K562 (cell line): Measurements from ENCODE around the gene GCN1. TPM values are rescaled to one million over a fixed set of nuclear protein-coding genes. Genes with fewer than 3 reads are reported as not detected.

Experiments used
- ATAC-seq: fragments of 200-7000 bp; cut with Tn5 transposase; 3 replicates; pipeline ENCODE4 v1.9.1; 2020; ENCODE audit warnings: moderate library complexity
- BruUV-seq: library from RNA; stranded (reverse); fragments of 400-500 nt; replicated peaks from 2 replicates; lab custom pipeline; 2021; lab: Mats Ljungman, UMichigan
- CTCF ChIA-PET: fragments of 300-600 bp; formaldehyde crosslinking; extraction: SDS; loops from one replicate; lab custom pipeline; 2021; ENCODE audit warnings: low intra/inter-chr PET ratio; lab: Yijun Ruan, JAX
- POLR2A ChIA-PET: fragments of 300-600, 350-650 bp; sonication (Branson Sonifier 250); formaldehyde crosslinking; extraction: SDS; loops from one replicate; lab custom pipeline; 2021; ENCODE audit warnings: antibody characterized with exemption, inconsistent platforms; lab: Yijun Ruan, JAX
- DNase-seq, 4 experiments: peaks; one replicate each; pipeline versions ENCODE4 v3.0.0 to v3.0.0-alpha.2; 2011 to 2018; ENCODE audit warnings: low spot score in 3 of 4, mixed read lengths in 3 of 4; ENCODE audit errors: extremely low read depth in 1 of 4
- FAIRE-seq: peaks from 2 replicates; lab custom pipeline; 2011; peaks lifted over from hg19 to GRCh38; lab: Jason Lieb, UNC
- H2AFZ ChIP-seq: 2 replicates; pipeline ENCODE4 v1.6.0; 2011; ENCODE audit warnings: low read depth, low read length, control low read depth, inconsistent platforms
- H3K27ac ChIP-seq: fragments of 200-600 bp; 3 replicates; pipeline ENCODE4 v1.8.0; 2011; ENCODE audit warnings: low read depth, mild to moderate bottlenecking, control low read depth, inconsistent platforms, low read length, moderate library complexity, mixed read lengths; ENCODE audit errors: extremely low read depth
- H3K27me3 ChIP-seq, 2 experiments: fragments of 300-600 bp in 1 of 2; 2 replicates in 1 of 2; 3 replicates in 1 of 2; pipeline versions ENCODE4 v1.6.0 to v1.8.0; 2011; ENCODE audit warnings: inconsistent platforms in 2 of 2, low read length in 2 of 2, mild to moderate bottlenecking in 1 of 2, mixed read lengths in 1 of 2, moderate library complexity in 1 of 2; ENCODE audit not compliant: control insufficient read depth in 2 of 2, insufficient read depth in 2 of 2
- H3K36me3 ChIP-seq: fragments of 300-600 bp; 3 replicates; pipeline ENCODE4 v1.8.0; 2011; ENCODE audit warnings: mild to moderate bottlenecking, low read length, inconsistent platforms; ENCODE audit not compliant: control insufficient read depth, insufficient read depth
- H3K4me1 ChIP-seq, 2 experiments: fragments of 200-600 bp in 1 of 2; replicated peaks in 1 of 2; 2 replicates in 1 of 2; 3 replicates in 1 of 2; pipeline versions ENCODE4 v1.5.1 to v1.8.0; 2011; ENCODE audit warnings: inconsistent platforms in 2 of 2, low read length in 2 of 2, mild to moderate bottlenecking in 1 of 2, mixed read lengths in 1 of 2, moderate library complexity in 1 of 2; ENCODE audit not compliant: control insufficient read depth in 2 of 2, insufficient read depth in 2 of 2
- H3K4me2 ChIP-seq: 2 replicates; pipeline ENCODE4 v1.6.1; 2011; ENCODE audit warnings: low read length, control low read depth, inconsistent platforms, mixed read lengths; ENCODE audit not compliant: insufficient read depth
- H3K4me3 ChIP-seq: fragments of 200-600 bp; sonication (generic), shearing (Covaris generic); 2 replicates; pipeline ENCODE4 v1.5.1; 2016; ENCODE audit warnings: control low read depth, inconsistent platforms
- H3K79me2 ChIP-seq: fragments of 200-600 bp; 3 replicates; pipeline ENCODE4 v1.8.0; 2011; ENCODE audit warnings: low read length, inconsistent platforms; ENCODE audit not compliant: control insufficient read depth, insufficient read depth
- H3K9ac ChIP-seq, 2 experiments: 2 replicates each; pipeline versions ENCODE4 v1.6.0 to v1.6.1; 2011; ENCODE audit warnings: low read depth in 2 of 2, low read length in 2 of 2, control low read depth in 1 of 2, inconsistent platforms in 1 of 2, mild to moderate bottlenecking in 1 of 2, mixed read lengths in 1 of 2; ENCODE audit not compliant: insufficient read depth in 1 of 2
- H3K9me1 ChIP-seq: one replicate; pipeline ENCODE4 v1.6.0; 2011; ENCODE audit warnings: inconsistent platforms, mild to moderate bottlenecking, low read length, moderate library complexity; ENCODE audit not compliant: control insufficient read depth, insufficient read depth
- H3K9me3 ChIP-seq: replicated peaks from 2 replicates; pipeline ENCODE4 v1.5.1; 2011; ENCODE audit warnings: low read depth, low read length, inconsistent platforms; ENCODE audit not compliant: control insufficient read depth, insufficient read depth
- H4K20me1 ChIP-seq: replicated peaks from 2 replicates; pipeline ENCODE4 v1.6.1; 2011; ENCODE audit warnings: low read length, inconsistent platforms, mixed read lengths; ENCODE audit not compliant: control insufficient read depth, insufficient read depth
- CBFA2T3 ChIP-seq: fragments of 450-650 bp; IDR thresholded peaks from 2 replicates; pipeline ENCODE4 v1.6.1; 2017
- MTA3 ChIP-seq: fragments of 450-650 bp; formaldehyde crosslinking; IDR thresholded peaks from 2 replicates; pipeline ENCODE4 v1.6.1; 2017; ENCODE audit warnings: mild to moderate bottlenecking, borderline replicate concordance
- SMARCC2 ChIP-seq: fragments of 450-650 bp; IDR thresholded peaks from 2 replicates; pipeline ENCODE4 v1.6.1; 2017; ENCODE audit warnings: antibody characterized with exemption, moderate library complexity, mild to moderate bottlenecking, low read depth
- ZKSCAN3 ChIP-seq: fragments of 250-450 bp; sonication (Bioruptor Pico); IDR thresholded peaks from 2 replicates; pipeline ENCODE4 v1.4.0; 2020
- WGBS: fragments of 100-300 bp; shearing (Covaris generic); methylation state at CpG from one replicate; pipeline ENCODE4 v1.1.6; 2016; ENCODE audit warnings: low coverage, mixed read lengths; ENCODE audit not compliant: insufficient coverage; ENCODE audit errors: missing lambda C conversion rate; 5-methylcytosine and 5-hydroxymethylcytosine counted together
- in situ Hi-C: fragments of 300-500 bp; cut with MboI; formaldehyde crosslinking; loops from 4 replicates; pipeline ENCODE4 v1.15.0; 2018; ENCODE audit warnings: inconsistent platforms, mixed read lengths
- intact Hi-C: fragments of 100-400 bp; cut with micrococcal nuclease; formaldehyde crosslinking; loops from 2 replicates; pipeline ENCODE4 v1.14.2; 2022
- polyA plus RNA-seq, 8 experiments: library from polyadenylated mRNA; depleted of rRNA in 4 of 8; stranded (reverse) in 5 of 8; unstranded in 3 of 8; fragments of >200 nt; fragmentation: Nextera tagmentation in 2 of 8; fragmentation: Illumina TruSeq in 1 of 8; extraction: Ambion mirVana in 2 of 8; extraction: Trizol in 1 of 8; gene quantifications; 2 replicates each; pipeline versions ENCODE4 v1.2.1 to v1.2.3, GENCODE V29; 2011 to 2014; ENCODE audit warnings: inconsistent platforms in 1 of 8, missing spikeins in 1 of 8
- total RNA-seq, 7 experiments: library from RNA; depleted of rRNA in 6 of 7; stranded (reverse); fragments of >200 nt in 6 of 7; fragmentation: Illumina TruSeq in 2 of 7; extraction: Trizol in 2 of 7; gene quantifications; 2 replicates each; pipeline versions ENCODE4 v1.2.1 to v1.2.3, GENCODE V29; 2011 to 2021; ENCODE audit warnings: low replicate concordance in 1 of 7

GCN1 gene
- total and polyA plus RNA-seq, 9 of the 15 experiments (the other 6 are each of a cell fraction or from before 2014, with no cell fraction given): 11.9 to 190 (median 51.7) TPM

DNA sequence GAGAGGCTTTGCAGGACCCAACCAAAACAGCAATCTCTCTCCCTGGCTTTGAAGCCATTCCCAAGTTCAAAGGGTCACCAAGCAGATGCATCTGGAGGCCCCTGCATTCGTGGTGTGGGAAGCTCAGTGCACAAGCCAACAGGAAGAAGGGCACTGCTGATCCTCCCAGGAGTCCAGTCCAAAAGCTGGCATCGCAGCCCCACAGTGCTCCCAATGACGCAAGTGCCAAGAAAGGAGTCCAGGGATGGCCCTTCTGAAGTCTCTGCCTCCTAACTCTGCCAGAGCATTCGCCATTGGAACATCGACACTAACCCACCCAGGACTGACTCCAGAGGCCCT lies 45.9 kb upstream of the GCN1 start:
- no peak overlapping the region for H2AFZ ChIP-seq
- H3K9ac ChIP-seq: peak overlapping the region in 1 of 2 experiments; percentile 17; a peak in 1 of 4 replicates
- in situ Hi-C loops (no loop called here), intact Hi-C loops (no loop called here)
- H3K27me3 ChIP-seq: no peaks in the 10 kb centered on the region
- H3K36me3 ChIP-seq: peaks cover 5% of the 10 kb centered on the region; the same call in 1 of the 3 replicates
- CTCF ChIA-PET: no interaction called here
- peaks cover 29% of the 10 kb centered on the region for H3K79me2 ChIP-seq
- peaks cover 36 to 38% of the 10 kb centered on the region in 2 experiments for H3K4me1 ChIP-seq
- peaks cover 48% of the 10 kb centered on the region for H4K20me1 ChIP-seq
- WGBS: 70% methylated on average over 5 of the region's 5 CpGs
- FAIRE-seq (no peak), DNase-seq (no peak), ATAC-seq (no peak)
- H3K4me3 ChIP-seq: no peak overlapping the region
- peaks cover 13% of the 10 kb centered on the region for H3K9me1 ChIP-seq
- no peaks in the 10 kb centered on the region for H3K9me3 ChIP-seq
- H3K4me2 ChIP-seq: no peak overlapping the region
- H3K27ac ChIP-seq: no peak overlapping the region
- no TSS peak for BruUV-seq
- TF ChIP-seq CBFA2T3 (0 out of 2 replicates have a peak, but pooled peaks have one; percentile 1), ZKSCAN3 (CRISPR knock-in tag) (no peak)
- POLR2A ChIA-PET: interaction anchor here (0.6 to 7.1 kb wide), 5 partner anchors 9 to 179 kb away, joined by 3 to 63 read pairs (median 16); partner anchors contain the start of genes RNU4-1, RNU4-2 and RPLP0

DNA sequence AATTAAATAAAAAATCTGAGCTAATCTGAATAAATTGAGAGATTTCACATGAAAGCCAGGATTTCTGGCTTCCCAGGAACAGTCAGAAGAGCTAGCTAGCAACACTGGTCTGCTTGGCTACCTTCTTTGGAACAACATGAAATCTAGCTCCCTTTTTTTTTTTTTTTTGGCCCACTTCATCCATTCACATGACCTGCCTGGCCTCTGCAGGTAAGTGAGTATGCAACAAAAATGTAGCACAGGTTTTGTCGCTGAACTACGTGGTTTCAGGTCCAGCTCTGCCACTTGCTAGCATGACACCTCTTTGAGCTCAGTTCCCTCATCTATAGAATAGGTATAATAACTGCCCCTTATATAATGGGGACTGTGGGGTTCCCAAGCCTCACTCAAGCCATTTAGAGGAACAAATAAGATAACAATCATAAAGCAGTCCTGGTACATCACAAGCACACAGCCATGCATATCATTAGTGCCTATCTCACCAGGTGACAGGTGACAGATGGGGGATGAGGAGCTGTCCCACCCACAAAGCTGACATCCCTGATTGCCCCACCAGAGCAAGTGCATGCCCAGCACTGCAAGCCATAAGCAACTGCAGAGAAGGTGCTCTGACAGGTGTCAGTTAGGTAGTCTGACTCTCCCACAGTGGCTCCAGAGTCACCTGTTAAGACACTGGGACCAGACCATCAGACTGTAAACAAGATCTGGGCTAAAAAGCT lies 45.4 kb upstream of the GCN1 start:
- H3K27ac ChIP-seq: no peak overlapping the region
- peaks cover 48% of the 10 kb centered on the region for H4K20me1 ChIP-seq
- H3K9me3 ChIP-seq: no peaks in the 10 kb centered on the region
- H2AFZ ChIP-seq: no peak overlapping the region
- H3K27me3 ChIP-seq: no peaks in the 10 kb centered on the region
- ChIA-PET POLR2A (interaction anchor here (0.6 to 7.1 kb wide), 7 partner anchors 9 to 179 kb away, joined by 3 to 63 read pairs (median 16); partner anchors contain the start of genes RNU4-1, RNU4-2 and RPLP0), CTCF (no interaction called here)
- peaks cover 5% of the 10 kb centered on the region; the same call in 1 of the 3 replicates for H3K36me3 ChIP-seq
- DNase-seq (no peak), ATAC-seq (no peak), FAIRE-seq (no peak)
- WGBS: 72% methylated on average over 2 of the region's 2 CpGs
- TF ChIP-seq MTA3 (no peak), SMARCC2 (no peak), CBFA2T3 (peak; percentile 2; the same call in 1 of the 2 replicates)
- peaks cover 38% of the 10 kb centered on the region in 2 experiments for H3K4me1 ChIP-seq
- peaks cover 30% of the 10 kb centered on the region for H3K79me2 ChIP-seq
- H3K4me3 ChIP-seq: no peak overlapping the region
- no peak overlapping the region for H3K4me2 ChIP-seq
- intact Hi-C loops (no loop called here), in situ Hi-C loops (no loop called here)
- H3K9ac ChIP-seq: no peak overlapping the region
- H3K9me1 ChIP-seq: peaks cover 17% of the 10 kb centered on the region
- BruUV-seq: no TSS peak
